Keratinocyte (primary cell): Measurements from ENCODE around the gene SLC43A3. TPM values are rescaled to one million over a fixed set of nuclear protein-coding genes. Genes with fewer than 3 reads are reported as not detected.

Source experiments
- DNase-seq: peaks from one replicate; pipeline ENCODE4 v3.0.0-alpha.2; 2011; ENCODE audit warnings: low read depth, missing footprints, low spot score
- FAIRE-seq: peaks from 2 replicates; lab custom pipeline; 2011; peaks lifted over from hg19 to GRCh38; lab: Jason Lieb, UNC
- H2AFZ ChIP-seq: 2 replicates; pipeline ENCODE4 v1.6.0; 2012; ENCODE audit warnings: low read length, control low read depth, inconsistent platforms; ENCODE audit not compliant: control insufficient read depth
- H3K27ac ChIP-seq: 2 replicates; pipeline ENCODE4 v1.5.1; 2011; ENCODE audit warnings: low read length; ENCODE audit not compliant: control insufficient read depth, insufficient read depth
- H3K27me3 ChIP-seq: 3 replicates; pipeline ENCODE4 v1.6.0; 2011; ENCODE audit warnings: low read length; ENCODE audit not compliant: control insufficient read depth, insufficient read depth; ENCODE audit errors: extremely low read depth
- H3K36me3 ChIP-seq, 2 experiments: 2 replicates in 1 of 2; 3 replicates in 1 of 2; pipeline ENCODE4 v1.5.1; 2011; ENCODE audit warnings: low read length in 2 of 2, mild to moderate bottlenecking in 1 of 2; ENCODE audit not compliant: control insufficient read depth in 2 of 2, insufficient read depth in 2 of 2; ENCODE audit errors: extremely low read depth in 1 of 2
- H3K4me1 ChIP-seq: 3 replicates; pipeline ENCODE4 v1.5.1; 2011; ENCODE audit warnings: low read length; ENCODE audit not compliant: control insufficient read depth, insufficient read depth; ENCODE audit errors: extremely low read depth
- H3K4me2 ChIP-seq: 3 replicates; pipeline ENCODE4 v1.6.0; 2011; ENCODE audit warnings: low read depth, low read length; ENCODE audit not compliant: control insufficient read depth, insufficient read depth; ENCODE audit errors: extremely low read depth
- H3K4me3 ChIP-seq, 3 experiments: fragments of 200-600 bp in 1 of 3; sonication (generic) in 1 of 3; 2 replicates in 2 of 3; 3 replicates in 1 of 3; pipeline ENCODE4 v1.5.1; 2011 to 2016; ENCODE audit warnings: low read length in 3 of 3, mild to moderate bottlenecking in 3 of 3, control low read depth in 2 of 3, inconsistent platforms in 1 of 3, low read depth in 1 of 3, mixed read lengths in 1 of 3, mixed run types in 1 of 3, moderate library complexity in 1 of 3; ENCODE audit not compliant: control insufficient read depth in 2 of 3, insufficient read depth in 2 of 3; ENCODE audit errors: extremely low read depth in 1 of 3
- H3K79me2 ChIP-seq: 2 replicates; pipeline ENCODE4 v1.6.0; 2012; ENCODE audit warnings: low read length; ENCODE audit not compliant: control insufficient read depth, insufficient read depth
- H3K9ac ChIP-seq: 3 replicates; pipeline ENCODE4 v1.6.0; 2011; ENCODE audit warnings: low read length; ENCODE audit not compliant: control insufficient read depth, insufficient read depth; ENCODE audit errors: extremely low read depth
- H3K9me1 ChIP-seq: 3 replicates; pipeline ENCODE4 v1.6.0; 2011; ENCODE audit warnings: low read length; ENCODE audit not compliant: control insufficient read depth, insufficient read depth; ENCODE audit errors: extremely low read depth
- H3K9me3 ChIP-seq: 2 replicates; pipeline ENCODE4 v1.5.1; 2012; ENCODE audit warnings: low read depth, low read length; ENCODE audit not compliant: control insufficient read depth
- H4K20me1 ChIP-seq: 3 replicates; pipeline ENCODE4 v1.6.0; 2011; ENCODE audit warnings: low read length; ENCODE audit not compliant: control insufficient read depth, insufficient read depth; ENCODE audit errors: extremely low read depth
- EZH2 ChIP-seq: IDR thresholded peaks from one replicate; pipeline ENCODE4 v1.6.1; 2012; ENCODE audit warnings: inconsistent platforms, mild to moderate bottlenecking, low read length, moderate library complexity
- dilution Hi-C: fragments of 300-500 bp; cut with MboI; formaldehyde crosslinking; loops from one replicate; pipeline ENCODE4 v1.7.0; 2020; ENCODE audit warnings: low sequenced_read_pairs; ENCODE audit not compliant: extremely low pct_ligation_motif_present
- polyA plus RNA-seq, 5 experiments: library from polyadenylated mRNA; depleted of rRNA in 3 of 5; stranded (reverse) in 3 of 5; stranded (forward) in 1 of 5; unstranded in 1 of 5; fragments of >200 nt; gene quantifications; 1 replicate in 1 of 5; 2 replicates in 3 of 5; 3 replicates in 1 of 5; pipeline versions ENCODE4 v1.2.1 to v1.2.3, GENCODE V29; 2011 to 2012; ENCODE audit warnings: missing spikeins in 2 of 5, low read depth in 1 of 5, low replicate concordance in 1 of 5
- TF ChIP-seq, protein P1 (sequence below), 3 experiments: IDR thresholded peaks in 1 of 3; conservative IDR thresholded peaks in 1 of 3; optimal IDR thresholded peaks in 1 of 3; 2 replicates in 2 of 3; 3 replicates in 1 of 3; pipeline versions ENCODE3 to v1.5.1; 2011; ENCODE audit warnings: low read length in 3 of 3, mild to moderate bottlenecking in 3 of 3, moderate library complexity in 2 of 3, control low read depth in 1 of 3, inconsistent platforms in 1 of 3; ENCODE audit not compliant: insufficient read depth in 2 of 3; ENCODE audit errors: extremely low read depth in 1 of 3

The SLC43A3 gene
- polyA plus RNA-seq, 1 donor (not counting 4 experiments of a cell fraction or from before 2014, with no cell fraction given): 48.1 TPM

DNA sequence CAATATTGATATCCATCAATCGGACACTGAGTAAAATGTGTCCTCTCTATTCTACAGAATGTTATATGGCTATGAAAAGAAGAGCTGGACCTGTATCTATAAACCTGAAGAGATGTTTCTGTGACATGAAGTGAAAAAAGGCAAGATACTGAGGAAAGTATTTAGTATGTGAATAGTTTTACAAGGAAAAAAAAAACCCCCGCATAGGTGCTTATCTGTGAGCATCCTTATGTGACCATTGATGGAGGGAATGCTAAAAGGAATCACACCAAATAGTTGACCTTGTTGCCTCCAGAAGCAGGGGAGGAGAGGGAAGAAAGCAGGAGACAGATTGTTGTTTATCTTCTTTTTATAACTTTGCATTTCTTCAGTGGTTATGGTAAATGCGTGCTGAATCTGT, 35.8 kb downstream of the SLC43A3 start:
- H3K4me3 ChIP-seq: no peak overlapping the region
- dilution Hi-C loops: no loop called here

DNA sequence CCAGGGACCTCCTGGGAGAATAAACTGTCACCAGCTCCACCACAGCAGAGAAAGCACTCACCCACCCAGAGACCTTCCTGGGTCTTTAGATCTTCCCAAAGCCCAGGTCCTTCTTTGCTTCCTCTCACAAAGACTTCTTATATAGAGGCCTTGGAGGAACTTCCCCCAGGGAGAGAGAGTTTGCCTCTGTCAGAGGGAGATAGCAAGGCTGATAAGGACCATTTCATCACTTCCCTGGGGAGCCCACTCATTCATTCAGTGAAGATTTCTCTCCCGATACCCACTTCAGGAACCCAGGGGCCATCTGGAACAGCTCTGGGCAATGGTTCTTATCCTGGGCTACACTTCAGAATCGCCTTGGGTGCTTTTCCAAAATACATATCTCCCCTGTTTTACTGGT, 36.4 kb downstream of the SLC43A3 start, which contains the start of gene PRG2:
TSS of gene PRG2 (minus strand) at position 116 of the 400 bp plus-strand sequence. CDS start 706 bp downstream, outside the sequence.
- dilution Hi-C loops: no loop called here

More for the DNA sequence above, 35.8 kb downstream of the SLC43A3 start:
- Histone ChIP-seq H2AFZ (no peak overlapping the region), H3K9me1 (no peaks in the 10 kb centered on the region), H3K4me1 (peaks cover 8% of the 10 kb centered on the region), H4K20me1 (no peaks in the 10 kb centered on the region), H3K4me2 (no peak overlapping the region), H3K27me3 (no peaks in the 10 kb centered on the region), H3K27ac (no peak overlapping the region), H3K36me3 (no peaks in the 10 kb centered on the region), H3K9me3 (no peaks in the 10 kb centered on the region), H3K79me2 (no peaks in the 10 kb centered on the region), H3K9ac (no peak overlapping the region)
- no peak for TF ChIP-seq EZH2
- TF ChIP-seq, protein P1, sequence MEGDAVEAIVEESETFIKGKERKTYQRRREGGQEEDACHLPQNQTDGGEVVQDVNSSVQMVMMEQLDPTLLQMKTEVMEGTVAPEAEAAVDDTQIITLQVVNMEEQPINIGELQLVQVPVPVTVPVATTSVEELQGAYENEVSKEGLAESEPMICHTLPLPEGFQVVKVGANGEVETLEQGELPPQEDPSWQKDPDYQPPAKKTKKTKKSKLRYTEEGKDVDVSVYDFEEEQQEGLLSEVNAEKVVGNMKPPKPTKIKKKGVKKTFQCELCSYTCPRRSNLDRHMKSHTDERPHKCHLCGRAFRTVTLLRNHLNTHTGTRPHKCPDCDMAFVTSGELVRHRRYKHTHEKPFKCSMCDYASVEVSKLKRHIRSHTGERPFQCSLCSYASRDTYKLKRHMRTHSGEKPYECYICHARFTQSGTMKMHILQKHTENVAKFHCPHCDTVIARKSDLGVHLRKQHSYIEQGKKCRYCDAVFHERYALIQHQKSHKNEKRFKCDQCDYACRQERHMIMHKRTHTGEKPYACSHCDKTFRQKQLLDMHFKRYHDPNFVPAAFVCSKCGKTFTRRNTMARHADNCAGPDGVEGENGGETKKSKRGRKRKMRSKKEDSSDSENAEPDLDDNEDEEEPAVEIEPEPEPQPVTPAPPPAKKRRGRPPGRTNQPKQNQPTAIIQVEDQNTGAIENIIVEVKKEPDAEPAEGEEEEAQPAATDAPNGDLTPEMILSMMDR (optimal IDR thresholded peaks at IDR 0.05 in 1 of 3, IDR thresholded peaks at IDR 0.05 in 1 of 3, conservative IDR thresholded peaks at IDR 0.05 in 1 of 3; ENCODE audit: extremely low read depth in 1 of 3, insufficient read depth in 2 of 3, low read length in 3 of 3): no peak
- DNase-seq (no peak), FAIRE-seq (no peak)

More for the DNA sequence above, 36.4 kb downstream of the SLC43A3 start, which contains the start of gene PRG2:
- H3K79me2 ChIP-seq: no peaks in the 10 kb centered on the region
- no peaks in the 10 kb centered on the region for H3K9me3 ChIP-seq
- H3K9ac ChIP-seq: no peak within 1 kb of the TSS
- H2AFZ ChIP-seq: no peak within 1 kb of the TSS
- no peak within 1 kb of the TSS for H3K27ac ChIP-seq
- H3K4me1 ChIP-seq: peaks cover 8% of the 10 kb centered on the region
- FAIRE-seq (no peak), DNase-seq (no peak)
- no peaks in the 10 kb centered on the region for H4K20me1 ChIP-seq
- H3K4me3 ChIP-seq: no peak within 1 kb of the TSS
- no peaks in the 10 kb centered on the region for H3K9me1 ChIP-seq
- H3K27me3 ChIP-seq: no peaks in the 10 kb centered on the region
- no peak within 1 kb of the TSS for H3K4me2 ChIP-seq
- no peak for TF ChIP-seq EZH2
- TF ChIP-seq, protein P1 (optimal IDR thresholded peaks at IDR 0.05 in 1 of 3, IDR thresholded peaks at IDR 0.05 in 1 of 3, conservative IDR thresholded peaks at IDR 0.05 in 1 of 3; ENCODE audit: extremely low read depth in 1 of 3, insufficient read depth in 2 of 3, low read length in 3 of 3): no peak
- no peaks in the 10 kb centered on the region for H3K36me3 ChIP-seq
